ENCODE data around the gene POLR2E.
A peak's percentile ranks its signal among the peaks of the same experiment; 100 is the strongest.

The POLR2E gene

GRCh38 chr19:1111641-1112267, 16.6 kb upstream of the POLR2E start:
- DNase-seq (ENCODE audit: low read depth, low spot score): no peak

DNA sequence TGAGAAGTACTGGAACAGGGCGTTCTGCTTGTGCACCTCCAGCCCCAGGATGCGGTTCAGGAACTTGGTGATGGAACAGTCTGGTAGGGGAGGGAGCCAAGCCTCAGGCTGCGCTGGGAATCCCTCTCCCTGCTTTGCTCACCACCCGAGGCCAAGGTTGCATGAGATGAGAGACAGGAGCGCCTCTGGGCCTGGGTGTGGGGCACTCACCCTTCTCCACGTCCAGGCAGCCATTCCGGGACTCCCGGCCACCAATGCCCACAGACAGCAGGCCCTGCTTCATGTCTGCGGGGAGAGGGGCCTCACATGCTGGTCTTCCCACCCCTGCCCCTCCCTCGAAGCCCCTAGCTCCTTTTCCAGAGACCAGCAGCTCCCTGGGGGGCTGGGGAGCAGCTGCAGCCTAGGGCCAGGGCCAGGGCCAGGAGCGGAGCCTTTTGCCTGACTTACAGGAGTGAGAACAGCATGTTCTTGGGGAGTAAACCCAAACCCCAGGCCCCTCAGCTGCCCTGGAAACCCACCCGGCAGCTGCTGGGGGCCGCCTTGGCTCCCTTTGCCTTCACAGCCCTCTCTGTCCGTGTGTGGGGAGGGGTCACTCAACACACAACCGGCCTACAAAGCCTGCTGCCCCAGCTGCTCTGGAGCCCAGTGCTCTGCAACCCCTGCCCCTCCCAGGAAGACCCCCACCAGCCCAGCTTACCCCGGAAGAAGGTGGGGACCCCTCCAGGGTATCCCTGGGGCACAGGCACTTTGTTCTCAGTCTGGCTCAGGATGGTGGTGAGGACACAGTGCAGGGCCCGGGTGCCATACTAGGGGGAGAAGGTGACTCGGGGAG, 15.8 kb upstream of the POLR2E start:
- DNase-seq (ENCODE audit: low read depth, low spot score): no peak

- DNase-seq (ENCODE audit: low read depth, low spot score): no peak
Measured at GRCh38 chr19:1109697-1110671, 14.8 kb upstream of the POLR2E start.

GRCh38 chr19:1109032-1109551, 13.9 kb upstream of the POLR2E start:
- no peak for DNase-seq (ENCODE audit: low read depth, low spot score)

GRCh38 chr19:1108291-1109031, 13.3 kb upstream of the POLR2E start:
- DNase-seq (ENCODE audit: low read depth, low spot score): no peak

- no peak for DNase-seq (ENCODE audit: low read depth, low spot score)
Measured at GRCh38 chr19:1107661-1108261, 12.6 kb upstream of the POLR2E start.

- DNase-seq (ENCODE audit: low read depth, low spot score): no peak
Measured at GRCh38 chr19:1106841-1107660, 11.9 kb upstream of the POLR2E start.

DNA sequence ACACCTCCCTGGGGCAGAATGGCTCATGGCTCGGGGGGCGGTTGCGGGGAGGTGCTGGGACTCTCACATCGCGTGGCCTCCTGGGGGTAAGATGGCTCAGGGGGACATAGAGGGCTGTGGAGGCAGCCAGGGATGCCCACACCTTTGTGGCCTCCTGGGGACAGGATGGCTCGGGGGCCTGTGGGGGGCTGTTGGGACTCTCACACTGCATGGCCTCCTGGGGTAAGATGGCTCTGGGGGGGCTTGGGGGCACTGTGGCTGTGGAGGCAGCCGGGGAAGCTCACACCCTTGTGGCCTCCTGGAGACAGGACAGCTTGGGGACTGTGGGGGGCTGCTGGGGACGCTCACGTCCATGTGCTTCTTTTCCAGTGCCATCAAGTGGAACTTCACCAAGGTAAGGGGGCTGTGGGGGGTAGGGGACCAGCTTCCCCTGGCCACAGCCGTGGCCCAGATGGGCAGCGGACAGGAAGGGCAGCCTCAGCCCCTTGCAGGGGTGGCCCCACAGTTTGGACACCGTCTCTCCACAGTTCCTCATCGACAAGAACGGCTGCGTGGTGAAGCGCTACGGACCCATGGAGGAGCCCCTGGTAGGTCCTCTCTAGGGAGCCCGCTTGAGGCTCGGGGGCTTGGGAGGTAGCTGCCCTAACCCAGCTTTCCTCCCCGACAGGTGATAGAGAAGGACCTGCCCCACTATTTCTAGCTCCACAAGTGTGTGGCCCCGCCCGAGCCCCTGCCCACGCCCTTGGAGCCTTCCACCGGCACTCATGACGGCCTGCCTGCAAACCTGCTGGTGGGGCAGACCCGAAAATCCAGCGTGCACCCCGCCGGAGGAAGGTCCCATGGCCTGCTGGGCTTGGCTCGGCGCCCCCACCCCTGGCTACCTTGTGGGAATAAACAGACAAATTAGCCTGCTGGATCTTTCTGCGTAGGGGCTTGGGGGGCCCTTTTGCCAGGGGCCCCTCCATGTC, 11.0 kb upstream of the POLR2E start:
- DNase-seq (ENCODE audit: low read depth, low spot score): no peak

DNA sequence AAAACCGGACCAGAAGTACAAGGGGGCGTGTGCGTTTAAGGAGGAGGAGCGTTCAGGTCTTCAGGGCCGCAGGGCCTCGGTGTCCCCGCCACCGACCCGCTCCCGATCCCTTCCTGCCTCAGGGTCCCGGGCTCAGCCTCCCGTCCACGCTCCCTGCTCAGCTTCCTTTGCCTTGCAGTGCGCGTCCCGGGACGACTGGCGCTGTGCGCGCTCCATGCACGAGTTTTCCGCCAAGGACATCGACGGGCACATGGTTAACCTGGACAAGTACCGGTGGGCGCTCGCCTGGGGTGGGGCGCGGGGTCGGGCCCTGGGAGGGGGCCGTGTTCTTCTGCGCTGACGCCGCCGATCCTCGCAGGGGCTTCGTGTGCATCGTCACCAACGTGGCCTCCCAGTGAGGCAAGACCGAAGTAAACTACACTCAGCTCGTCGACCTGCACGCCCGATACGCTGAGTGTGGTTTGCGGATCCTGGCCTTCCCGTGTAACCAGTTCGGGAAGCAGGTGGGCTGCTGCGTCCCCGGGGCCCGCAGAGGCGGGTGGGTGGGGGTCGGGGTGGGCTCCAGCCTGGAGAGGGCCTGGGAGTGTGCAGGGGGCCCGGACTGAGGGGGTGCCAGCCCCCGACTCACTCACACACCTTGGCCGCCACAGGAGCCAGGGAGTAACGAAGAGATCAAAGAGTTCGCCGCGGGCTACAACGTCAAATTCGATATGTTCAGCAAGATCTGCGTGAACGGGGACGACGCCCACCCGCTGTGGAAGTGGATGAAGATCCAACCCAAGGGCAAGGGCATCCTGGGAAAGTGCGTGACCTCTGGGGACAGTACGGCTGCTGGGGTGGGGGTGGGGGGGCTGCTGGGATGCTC, 10.1 kb upstream of the POLR2E start:
- no peak for DNase-seq (ENCODE audit: low read depth, low spot score)

- no peak for DNase-seq (ENCODE audit: low read depth, low spot score)
Measured at GRCh38 chr19:1104311-1105007, 9.3 kb upstream of the POLR2E start.

DNA sequence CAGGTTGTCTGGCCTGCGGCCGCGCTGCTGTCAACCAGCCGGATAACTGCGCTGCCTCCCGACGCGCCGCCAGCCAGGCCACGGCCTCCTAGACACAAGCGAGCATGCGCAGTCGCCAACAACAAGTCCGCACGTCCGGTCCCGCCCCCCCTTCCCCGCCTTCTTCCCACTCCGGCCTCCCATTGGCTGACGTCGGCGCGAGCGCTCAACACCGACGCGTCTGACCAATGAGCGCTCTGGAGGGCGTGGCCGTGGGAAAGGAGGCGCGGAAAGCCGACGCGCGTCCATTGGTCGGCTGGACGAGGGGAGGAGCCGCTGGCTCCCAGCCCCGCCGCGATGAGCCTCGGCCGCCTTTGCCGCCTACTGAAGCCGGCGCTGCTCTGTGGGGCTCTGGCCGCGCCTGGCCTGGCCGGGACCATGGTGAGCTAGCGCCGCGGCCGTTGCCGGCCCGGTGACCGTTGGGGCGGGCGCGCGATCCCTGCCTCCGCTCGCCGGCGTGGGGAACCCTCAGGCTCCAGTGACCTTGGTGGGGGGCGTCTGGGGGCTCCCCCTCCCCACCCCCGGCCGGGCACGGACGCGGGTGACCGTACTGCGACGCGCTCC, 8.6 kb upstream of the POLR2E start, which contains the start of gene GPX4:
GPX4 (plus strand) TSS at position 287 of the 603 bp plus-strand sequence; CDS start at position 337, 50 bp downstream.
- peak; percentile 99 for DNase-seq (ENCODE audit: low read depth, low spot score)

GRCh38 chr19:1103132-1103707, 8.0 kb upstream of the POLR2E start:
- DNase-seq (ENCODE audit: low read depth, low spot score): no peak

DNA sequence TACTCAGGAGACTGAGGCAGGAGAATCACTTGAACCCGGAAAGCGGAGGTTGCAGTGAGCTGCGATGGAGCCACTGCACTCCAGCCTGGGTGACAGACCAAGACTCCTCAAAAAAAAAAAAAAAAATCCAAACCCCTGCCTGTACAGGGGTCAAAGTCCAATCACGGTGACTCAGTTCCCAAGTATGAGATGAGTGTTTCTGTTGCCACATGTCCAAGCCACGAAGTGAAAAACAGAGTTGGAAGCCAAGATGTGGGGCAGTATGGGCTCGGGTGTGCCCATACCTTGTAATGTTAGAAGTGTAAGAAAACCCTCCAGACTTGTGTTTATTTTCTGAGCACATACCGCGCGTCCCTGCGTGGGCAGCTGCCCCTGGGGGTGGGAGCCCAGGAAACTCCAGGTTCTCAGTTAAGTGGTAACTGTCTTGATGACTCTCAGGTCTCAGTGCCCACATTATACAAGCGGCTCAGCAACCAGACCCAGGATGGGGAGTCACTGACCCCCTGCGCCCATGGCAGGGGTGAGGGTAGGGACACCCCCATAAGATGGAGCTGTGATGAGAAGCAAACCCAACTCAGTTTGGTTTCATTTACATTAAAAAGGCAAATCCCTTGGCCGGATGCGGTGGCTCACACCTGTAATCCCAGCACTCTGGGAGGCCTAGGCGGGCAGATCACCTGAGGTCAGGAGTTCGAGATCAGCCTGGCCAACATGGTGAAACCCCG, 7.4 kb upstream of the POLR2E start:
- peak; percentile 94 for DNase-seq (ENCODE audit: low read depth, low spot score)

DNA sequence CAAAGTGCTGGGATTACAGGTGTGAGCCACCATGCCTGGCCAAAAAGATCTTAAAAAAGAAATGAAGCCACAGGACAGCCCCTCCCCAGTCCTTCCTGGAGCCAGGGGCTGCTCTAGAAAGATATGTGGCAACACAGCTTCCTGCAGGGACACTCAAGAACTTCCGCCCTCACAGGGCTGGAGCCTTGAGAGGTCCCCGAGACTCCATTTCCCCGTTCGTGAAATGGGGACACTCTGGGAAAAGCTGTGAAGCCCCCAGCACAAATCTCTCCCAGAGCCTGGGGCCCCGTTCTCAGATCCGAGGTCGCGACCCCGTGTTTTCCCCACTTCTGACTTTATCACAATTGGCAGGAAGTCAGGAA, 6.1 kb upstream of the POLR2E start:
- no peak for DNase-seq (ENCODE audit: low read depth, low spot score)
